Erythroblast (primary cell): ENCODE measurements around the gene HLCS.

Source experiments
- DNase-seq, 2 experiments: peaks; one replicate each; lab custom pipeline; 2025; lab: John Stamatoyannopoulos, UW
- GATA1 ChIP-seq: IDR thresholded peaks from 2 replicates; pipeline ENCODE4 v1.6.1; 2011; ENCODE audit warnings: low read depth, mild to moderate bottlenecking, control low read depth, low read length, moderate library complexity
- POLR2A ChIP-seq: IDR thresholded peaks from 2 replicates; pipeline ENCODE4 v1.6.1; 2011; ENCODE audit warnings: mild to moderate bottlenecking, low read length

The HLCS gene

GRCh38 chr21:36791695-36792470 lies 174.6 kb downstream of the HLCS start:
- TF ChIP-seq POLR2A (no peak), GATA1 (no peak)
- DNase-seq, result no peak

GRCh38 chr21:36791180-36791579 lies 175.3 kb downstream of the HLCS start:
- no peak for DNase-seq
- TF ChIP-seq POLR2A, result no peak
- TF ChIP-seq GATA1, result no peak

DNA sequence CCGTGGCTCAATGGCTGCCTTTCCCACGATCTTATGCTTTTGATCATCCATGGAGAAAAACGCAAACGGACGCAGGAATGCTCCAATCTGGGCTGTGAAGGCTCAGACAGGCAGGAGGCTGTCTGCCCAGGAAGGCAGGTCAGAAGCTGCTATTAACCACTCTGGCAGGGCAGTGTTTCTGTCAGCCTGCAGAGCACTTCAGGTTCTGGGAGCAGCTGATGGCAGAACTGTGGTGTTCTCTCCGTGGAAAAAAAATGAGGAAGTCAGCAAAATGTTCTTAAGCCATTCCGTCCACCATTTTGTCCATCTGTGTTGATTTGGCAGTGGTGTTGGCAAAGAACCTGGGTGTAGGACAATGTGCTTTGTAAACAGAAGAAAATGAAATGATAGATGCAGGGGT lies 175.9 kb downstream of the HLCS start:
- TF ChIP-seq GATA1, result no peak
- no peak for TF ChIP-seq POLR2A

DNA sequence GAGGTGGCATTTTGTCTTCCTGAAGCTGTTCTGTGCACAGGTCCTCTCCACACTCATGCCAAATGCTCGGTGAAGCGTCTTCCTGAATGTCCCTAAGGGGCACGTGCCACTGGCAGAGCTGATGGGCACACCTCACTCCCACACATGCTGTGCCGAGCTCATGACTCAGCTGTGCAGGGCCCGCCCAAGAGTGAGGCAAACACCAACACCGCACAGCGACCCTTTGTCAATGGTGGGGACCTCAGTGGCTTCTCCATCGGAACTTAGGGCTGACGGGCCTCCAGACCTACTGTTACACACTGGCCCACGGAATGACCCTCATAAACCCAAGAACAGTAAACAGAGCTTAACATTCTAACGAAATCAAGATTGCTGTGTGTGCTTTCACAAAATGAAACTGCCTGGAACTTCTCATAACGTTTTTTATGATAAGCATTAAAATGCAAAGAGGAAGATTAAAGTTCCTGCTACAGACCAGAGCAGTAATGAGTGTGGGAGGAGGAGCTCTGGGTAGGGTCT lies 178.3 kb downstream of the HLCS start:
- no peak for TF ChIP-seq GATA1
- peak; percentile 25 for TF ChIP-seq POLR2A
- DNase-seq, result no peak

More for the DNA sequence above, 175.9 kb downstream of the HLCS start:
- no peak for DNase-seq

- DNase-seq, result no peak
- TF ChIP-seq POLR2A (no peak), GATA1 (no peak)
These were observed 180.3 kb downstream of the HLCS start for GRCh38 chr21:36786186-36786585.

- no peak for DNase-seq
- no peak for TF ChIP-seq POLR2A
- TF ChIP-seq GATA1, result no peak
These were observed 180.9 kb downstream of the HLCS start for GRCh38 chr21:36785615-36786014.

DNA sequence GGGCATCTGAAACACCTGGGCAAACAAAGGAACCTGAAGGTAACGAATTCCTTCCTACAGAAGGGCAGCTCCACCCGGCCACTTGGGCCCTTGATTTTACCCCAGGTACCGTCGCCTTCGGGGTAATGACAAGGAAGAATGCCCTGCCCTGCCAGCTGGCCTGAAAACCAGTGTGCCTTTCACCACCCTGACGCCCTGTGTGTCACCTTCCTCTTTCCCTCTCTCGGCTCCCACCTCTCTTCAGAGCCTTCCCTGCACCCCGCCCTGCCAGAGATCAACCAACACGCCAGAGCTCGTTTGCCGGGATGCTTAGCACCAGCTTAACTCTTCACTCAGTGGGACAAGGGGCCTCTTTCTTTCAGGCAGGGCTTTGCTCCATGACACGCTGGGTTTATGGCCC lies 181.5 kb downstream of the HLCS start:
- TF ChIP-seq GATA1 (no peak), POLR2A (no peak)
- no peak for DNase-seq

DNA sequence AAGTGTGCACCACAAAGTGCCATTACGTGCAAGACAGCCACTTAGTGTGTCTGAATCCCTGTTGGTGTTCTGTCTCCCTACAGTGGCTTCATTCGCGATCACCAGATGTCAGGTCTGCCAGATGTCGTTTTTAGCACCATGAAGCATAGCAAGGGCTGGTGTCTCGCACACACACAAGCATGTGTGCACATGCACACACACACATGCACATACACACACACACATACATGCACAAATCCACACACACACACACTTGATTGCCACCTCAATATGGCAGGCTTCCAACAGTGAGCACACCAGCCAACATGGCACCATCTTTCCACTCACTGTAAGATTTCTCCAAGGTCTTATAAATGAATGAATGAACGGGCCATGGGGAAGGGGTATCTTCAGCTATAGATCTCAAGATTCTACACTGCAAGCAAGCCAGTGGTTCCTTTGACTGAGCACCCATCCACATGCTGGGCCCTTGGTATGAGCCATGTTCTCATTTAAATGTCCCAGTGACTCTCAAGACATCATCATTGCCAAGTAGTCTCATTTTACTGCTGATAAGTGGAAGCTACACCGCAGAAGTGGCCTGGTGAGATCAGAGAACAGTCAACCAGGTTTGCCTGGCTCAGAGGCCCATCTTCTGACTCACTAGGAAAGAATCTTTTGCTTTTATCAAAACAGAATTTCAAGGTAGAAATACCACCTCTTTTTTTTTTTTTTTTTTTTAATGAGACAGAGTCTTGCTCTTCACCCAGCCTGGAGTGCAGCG lies 182.7 kb downstream of the HLCS start:
- DNase-seq, result no peak
- TF ChIP-seq POLR2A, result no peak
- no peak for TF ChIP-seq GATA1

GRCh38 chr21:36780861-36781260 lies 185.6 kb downstream of the HLCS start:
- TF ChIP-seq GATA1 (no peak), POLR2A (no peak)

GRCh38 chr21:36776981-36777617 lies 189.4 kb downstream of the HLCS start:
- DNase-seq, result no peak
- TF ChIP-seq POLR2A (no peak), GATA1 (no peak)

More at GRCh38 chr21:36780861-36781260, 185.6 kb downstream of the HLCS start:
- DNase-seq, result no peak

- DNase-seq, result no peak
- TF ChIP-seq POLR2A, result no peak
- TF ChIP-seq GATA1, result no peak
These were observed 192.5 kb downstream of the HLCS start for GRCh38 chr21:36773995-36774394.

DNA sequence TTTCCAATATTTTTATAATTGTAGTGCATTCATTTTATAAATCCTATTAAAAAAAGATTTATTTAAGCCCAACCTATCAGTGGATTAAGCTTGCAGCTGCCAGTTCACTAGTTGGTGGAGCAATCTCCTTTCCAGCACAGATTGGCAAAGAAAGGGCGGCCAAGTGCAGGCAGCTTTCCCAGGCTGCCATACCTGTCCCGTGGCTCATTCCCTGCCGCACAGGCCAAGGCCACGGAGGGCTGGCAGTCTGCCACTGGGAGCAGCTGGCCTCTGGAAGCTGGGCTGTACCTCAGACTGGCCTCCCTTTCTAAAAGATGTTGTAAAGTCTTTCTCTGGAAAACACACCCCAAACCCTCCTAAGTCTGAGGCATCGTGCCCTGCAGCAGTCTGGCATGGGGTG lies 193.4 kb downstream of the HLCS start:
- TF ChIP-seq GATA1 (no peak), POLR2A (no peak)
- no peak for DNase-seq

DNA sequence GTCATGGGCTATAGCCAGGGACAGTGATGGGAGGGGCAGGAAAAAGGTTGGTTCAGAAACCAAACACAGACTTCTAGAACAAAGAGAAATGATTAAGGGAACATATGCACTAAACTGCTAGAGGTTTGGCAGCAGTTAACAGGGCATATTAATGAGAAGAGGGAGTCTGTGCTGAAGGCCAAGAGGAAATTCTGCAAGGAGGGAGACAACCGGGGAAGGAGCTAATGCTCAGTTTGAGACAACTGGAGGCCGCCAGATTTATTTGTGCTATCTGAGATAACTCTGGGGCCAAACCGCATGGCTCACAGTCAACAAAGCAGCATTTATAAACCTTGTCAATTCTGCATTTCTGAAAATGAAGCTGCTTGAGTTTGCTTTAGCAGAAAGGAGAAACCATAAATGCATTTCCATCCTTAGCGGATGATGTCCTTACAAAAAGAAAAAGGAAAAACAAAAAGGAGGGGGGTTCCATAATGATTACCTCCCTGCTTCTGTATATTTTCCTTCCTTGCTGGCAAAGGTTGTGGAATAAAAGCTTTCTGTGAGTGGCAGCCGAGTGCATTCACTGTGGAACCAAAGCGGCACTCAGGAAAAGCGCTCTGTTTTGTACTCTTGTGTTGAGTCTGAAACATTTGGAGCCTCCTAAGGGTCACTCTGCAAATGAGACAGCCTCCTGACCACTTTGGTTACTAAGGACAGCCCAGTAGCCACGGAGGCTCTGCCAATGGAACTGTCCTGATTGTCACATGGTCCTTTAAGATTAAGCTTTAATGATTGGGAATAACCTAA lies 197.2 kb downstream of the HLCS start:
- TF ChIP-seq GATA1 (no peak), POLR2A (no peak)

More for the DNA sequence above, 197.2 kb downstream of the HLCS start:
- no peak for DNase-seq
